Measurements from ENCODE around the gene FAM210B.
A peak's percentile ranks its signal among the peaks of the same experiment; 100 is the strongest.
"Not testable (repeated sequence)": the region's sequence is repeated elsewhere in the genome, so short reads cannot be mapped to it uniquely, and the experiment has no call there.

Gene FAM210B

GRCh38 chr20:56361900-56362299, 3.1 kb downstream of the FAM210B start:
- no peak for DNase-seq

GRCh38 chr20:56362833-56363413, 4.1 kb downstream of the FAM210B start:
- no peak for DNase-seq

DNA sequence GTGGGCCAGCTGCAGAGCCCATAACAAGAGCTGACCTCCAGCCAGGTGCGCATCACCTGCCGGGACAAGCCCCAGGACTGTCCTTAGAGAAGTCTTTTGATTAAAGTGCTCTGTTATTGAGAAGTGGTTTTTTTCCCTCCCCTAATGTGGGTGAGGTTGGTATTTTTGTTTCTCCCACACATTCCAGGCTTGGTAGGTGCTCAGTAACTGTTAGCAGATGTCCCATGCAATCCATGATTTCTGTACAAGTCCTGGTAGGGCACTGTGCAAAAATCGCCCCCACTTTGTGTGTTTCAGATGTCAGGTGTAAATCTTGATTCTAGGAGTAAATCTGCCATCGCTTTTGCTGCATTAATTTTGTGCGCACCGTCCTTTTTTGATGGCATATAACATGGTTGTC, 4.7 kb downstream of the FAM210B start:
- DNase-seq = no peak

GRCh38 chr20:56368351-56369134, 9.8 kb downstream of the FAM210B start:
- no peak for DNase-seq

DNA sequence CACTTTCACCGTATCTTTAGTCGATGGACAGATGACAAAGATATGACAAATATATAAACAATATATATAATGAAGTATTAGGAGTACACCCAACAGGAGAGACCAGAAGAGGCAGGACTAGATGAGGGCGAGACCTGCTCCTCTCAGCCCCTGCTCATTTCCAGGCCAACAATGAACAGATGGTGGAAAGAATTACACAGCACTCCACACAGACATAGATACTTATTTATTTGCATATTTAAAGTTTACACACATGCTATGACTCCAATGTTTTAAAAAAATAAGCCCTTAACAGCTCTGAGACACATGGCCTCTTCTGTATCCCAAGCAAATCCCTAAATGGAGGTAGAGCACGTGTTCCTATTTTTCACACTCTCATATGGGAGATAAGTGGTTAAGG, 10.4 kb downstream of the FAM210B start:
- DNase-seq = no peak

DNA sequence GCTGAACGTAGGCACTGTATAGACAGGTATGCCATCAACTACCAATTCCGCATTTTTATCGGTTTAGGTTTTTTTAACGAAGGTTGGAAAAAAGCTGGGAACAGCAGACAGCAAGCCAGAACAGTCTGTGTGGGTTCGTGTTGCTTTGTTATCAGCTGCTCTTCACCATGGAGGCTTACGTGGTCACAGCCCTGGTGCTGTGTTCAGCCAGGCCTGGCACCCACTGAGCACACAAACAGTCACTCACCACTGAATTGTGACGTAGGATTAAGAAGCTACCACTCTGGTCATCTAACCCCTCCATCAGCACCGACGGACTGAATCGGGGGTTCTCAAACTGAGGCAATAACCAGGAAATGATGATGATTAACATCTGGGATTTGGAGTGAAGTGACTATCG, 13.2 kb downstream of the FAM210B start:
- no peak for DNase-seq

DNA sequence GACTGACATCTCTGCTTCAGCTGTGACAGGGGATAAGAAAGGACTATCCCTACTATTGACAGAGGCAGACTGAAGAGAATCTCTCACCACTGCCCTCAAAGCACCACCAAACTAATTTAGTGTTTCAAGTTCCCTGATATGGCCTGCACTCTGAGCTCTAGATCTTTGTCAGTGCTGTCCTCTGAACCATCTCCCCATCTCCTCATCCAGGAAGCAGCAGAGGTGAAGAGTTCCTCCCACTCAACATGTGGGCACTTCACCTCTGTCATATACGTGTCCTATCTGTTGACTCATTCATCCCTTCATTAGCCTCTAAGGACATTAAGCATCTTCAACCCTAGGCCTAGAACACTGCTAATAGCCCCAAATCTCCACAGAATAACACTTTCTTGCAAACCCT, 14.1 kb downstream of the FAM210B start:
- no peak for DNase-seq

- peak; percentile 13 to 37 for DNase-seq
Measured at GRCh38 chr20:56373942-56374341, 15.2 kb downstream of the FAM210B start.

DNA sequence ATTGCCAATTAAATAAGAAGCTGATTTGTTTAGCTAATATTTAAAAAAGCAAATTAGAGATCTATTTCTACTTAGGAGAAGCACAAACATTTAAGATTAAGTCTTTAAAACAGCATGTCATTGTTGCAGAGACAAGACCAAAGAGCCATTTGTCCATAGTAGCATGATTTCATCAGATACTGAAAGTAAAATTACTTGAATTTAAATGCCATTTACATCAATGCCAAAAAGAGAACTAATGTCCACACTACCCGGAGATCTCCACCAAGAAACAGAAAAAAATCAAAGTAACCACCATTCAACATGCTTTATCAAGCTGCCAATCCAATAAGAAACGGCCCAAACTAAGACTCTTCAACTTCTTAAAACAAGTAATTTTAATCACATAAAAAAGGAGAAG, 17.6 kb downstream of the FAM210B start:
- DNase-seq = no peak

DNA sequence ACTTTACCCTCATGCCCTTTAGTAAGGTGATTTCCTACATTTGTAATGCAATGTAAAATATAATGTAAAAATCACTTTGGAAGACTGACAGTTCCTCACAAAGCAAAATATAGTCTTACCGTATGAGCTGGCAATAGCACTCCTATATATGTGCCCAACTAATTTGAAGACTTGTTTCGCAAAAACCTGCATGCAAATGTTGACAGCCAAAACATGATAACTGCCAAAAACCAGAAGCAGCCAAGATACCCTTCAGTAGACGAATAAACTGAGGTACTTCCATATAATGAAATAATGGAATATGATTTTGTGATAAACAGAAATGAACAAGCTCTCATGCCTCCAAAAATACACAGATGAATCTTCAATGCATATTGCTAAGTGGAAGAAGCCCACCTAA, 19.6 kb downstream of the FAM210B start:
- no peak for DNase-seq

GRCh38 chr20:56380375-56380774, 21.6 kb downstream of the FAM210B start:
- DNase-seq = no peak

GRCh38 chr20:56381501-56381900, 22.7 kb downstream of the FAM210B start:
- DNase-seq = no peak

DNA sequence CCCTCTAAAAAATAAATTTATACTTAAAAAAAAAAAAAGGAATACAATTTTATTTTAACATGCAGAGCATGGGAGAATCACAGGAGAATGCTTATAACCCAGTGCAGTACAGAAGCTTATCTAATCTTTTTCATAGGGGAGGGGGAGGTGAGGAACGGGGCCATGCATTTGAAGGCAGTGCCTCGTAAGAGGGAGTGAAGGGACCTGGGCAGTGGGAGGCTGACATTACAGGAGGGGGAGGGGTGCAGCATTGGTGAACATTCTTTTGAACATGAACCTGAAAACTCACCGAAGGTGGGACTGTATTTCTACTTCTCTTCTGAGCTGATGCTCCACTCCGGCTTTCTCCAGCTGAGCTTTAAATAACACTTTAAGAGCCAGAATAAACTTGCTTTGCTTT, 23.9 kb downstream of the FAM210B start:
- no peak for DNase-seq

DNA sequence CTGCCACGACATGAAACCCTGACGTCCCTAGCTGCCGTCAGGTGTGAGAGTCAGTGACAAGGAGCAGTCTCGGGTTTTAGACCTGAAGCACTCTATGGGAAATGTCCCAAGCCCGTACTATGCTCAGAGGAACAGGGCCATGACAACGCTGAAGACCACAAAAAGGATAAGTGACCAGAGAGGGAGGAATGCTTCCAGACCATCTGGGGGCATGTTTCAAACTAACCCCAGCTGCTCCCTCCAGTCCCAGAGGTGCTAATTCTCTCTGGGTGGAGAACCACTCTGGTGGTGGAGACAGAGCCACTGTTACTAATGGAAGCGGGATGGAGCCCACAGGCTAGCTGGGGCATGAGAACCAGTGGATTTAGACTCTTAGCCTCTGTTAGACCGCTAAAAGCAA, 24.6 kb downstream of the FAM210B start:
- no peak for DNase-seq

GRCh38 chr20:56385130-56385529, 26.4 kb downstream of the FAM210B start:
- no peak for DNase-seq

GRCh38 chr20:56386219-56386618, 27.4 kb downstream of the FAM210B start:
- DNase-seq = no peak

- DNase-seq = no peak
Measured at GRCh38 chr20:56388882-56389281, 30.1 kb downstream of the FAM210B start.

GRCh38 chr20:56389807-56390206, 31.0 kb downstream of the FAM210B start:
- no peak for DNase-seq

DNA sequence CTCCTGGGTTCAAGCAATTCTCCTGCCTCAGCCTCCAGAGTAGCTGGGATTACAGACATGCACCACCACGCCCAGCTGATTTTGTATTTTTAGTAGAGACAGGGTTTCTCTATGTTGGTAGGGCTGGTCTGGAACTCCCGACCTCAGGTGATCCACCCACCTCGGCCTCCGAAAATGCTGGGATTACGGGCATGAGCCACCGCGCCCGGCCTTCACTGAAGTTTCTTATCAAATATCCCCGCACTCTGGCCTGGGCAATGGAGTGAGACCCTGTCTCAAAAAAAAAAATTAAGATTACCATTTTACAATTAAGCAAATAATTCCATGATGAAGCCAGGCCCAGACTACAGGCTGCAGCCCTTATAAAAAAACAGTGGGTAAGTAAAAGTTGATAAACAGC, 31.6 kb downstream of the FAM210B start:
- DNase-seq = not testable (repeated sequence)

DNA sequence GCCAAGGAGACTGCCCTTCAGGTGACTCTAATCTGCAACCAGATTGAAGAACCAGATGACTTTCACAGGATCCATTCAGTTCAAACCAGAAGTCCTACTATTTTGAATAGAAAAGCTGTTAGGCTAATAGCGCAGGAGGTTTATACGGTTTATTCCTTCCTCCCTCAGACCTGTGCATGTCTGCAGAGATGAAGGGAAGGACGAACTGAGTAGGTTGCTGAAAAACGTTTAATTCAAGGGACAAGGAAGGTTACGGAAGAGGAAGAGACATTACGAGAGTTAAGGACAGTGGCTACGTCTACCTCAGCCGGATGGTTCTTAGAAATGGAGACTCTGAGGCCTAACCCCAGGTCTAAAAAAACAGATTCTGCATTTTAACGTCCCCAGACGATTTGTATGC, 32.3 kb downstream of the FAM210B start:
- no peak for DNase-seq

GRCh38 chr20:56391596-56392131, 32.9 kb downstream of the FAM210B start:
- DNase-seq = no peak

- DNase-seq = peak; percentile 100
Measured at GRCh38 chr20:56392132-56392880, 33.5 kb downstream of the FAM210B start, which contains the start of the genes AURKA and CSTF1. AURKA (minus strand) TSS chr20:56392215; CDS start chr20:56388197, 4,018 bp downstream. CSTF1 (plus strand) TSS chr20:56392645; CDS start chr20:56395553, 2,908 bp downstream.

- DNase-seq = peak in 1 of 2 donors; percentile 50
Measured at GRCh38 chr20:56392881-56393482, 34.2 kb downstream of the FAM210B start.

Measured in CD4-positive, alpha-beta T cell treated with Interleukin-1 beta for 1 hour (primary cell).